Mesothelial cell of epicardium (in vitro differentiated cells): ENCODE results near the gene SLF2. TPM values are rescaled to one million over a fixed set of nuclear protein-coding genes. Genes with fewer than 3 reads are reported as not detected.
A peak's percentile ranks its signal among the peaks of the same experiment; 100 is the strongest.

Experiments
- DNase-seq, 2 experiments: peaks; one replicate each; pipeline ENCODE4 v3.0.0; 2021; ENCODE audit warnings: low spot score in 2 of 2; ENCODE audit not compliant: unreplicated experiment in 2 of 2
- H3K27ac Mint-ChIP-seq: 2 replicates; pipeline ENCODE4 v1.8.0; 2021; ENCODE audit warnings: mixed read lengths
- H3K27me3 Mint-ChIP-seq: 2 replicates; pipeline ENCODE4 v1.8.0; 2021; ENCODE audit warnings: low read depth, mixed read lengths
- H3K36me3 Mint-ChIP-seq: 2 replicates; pipeline ENCODE4 v1.8.0; 2021; ENCODE audit warnings: mixed read lengths
- H3K4me1 Mint-ChIP-seq: 2 replicates; pipeline ENCODE4 v1.8.0; 2021; ENCODE audit warnings: mixed read lengths
- H3K4me3 Mint-ChIP-seq: 2 replicates; pipeline ENCODE4 v1.8.0; 2021; ENCODE audit warnings: mild to moderate bottlenecking, moderate library complexity, mixed read lengths
- H3K9me3 Mint-ChIP-seq: 2 replicates; pipeline ENCODE4 v1.8.0; 2021; ENCODE audit warnings: mixed read lengths
- total RNA-seq: library from RNA; stranded (reverse); gene quantifications from 3 replicates; pipeline ENCODE4 v1.2.1, GENCODE V29; 2021
- TF ChIP-seq, protein P1 (sequence below): fragments of 200-600 bp; sonication (generic); IDR thresholded peaks from one replicate; pipeline ENCODE4 v1.5.0; 2021; ENCODE audit warnings: antibody characterized with exemption; ENCODE audit not compliant: unreplicated experiment

Gene SLF2
- total RNA-seq, 1 donor from 2014 or later: 35.5 TPM

DNA sequence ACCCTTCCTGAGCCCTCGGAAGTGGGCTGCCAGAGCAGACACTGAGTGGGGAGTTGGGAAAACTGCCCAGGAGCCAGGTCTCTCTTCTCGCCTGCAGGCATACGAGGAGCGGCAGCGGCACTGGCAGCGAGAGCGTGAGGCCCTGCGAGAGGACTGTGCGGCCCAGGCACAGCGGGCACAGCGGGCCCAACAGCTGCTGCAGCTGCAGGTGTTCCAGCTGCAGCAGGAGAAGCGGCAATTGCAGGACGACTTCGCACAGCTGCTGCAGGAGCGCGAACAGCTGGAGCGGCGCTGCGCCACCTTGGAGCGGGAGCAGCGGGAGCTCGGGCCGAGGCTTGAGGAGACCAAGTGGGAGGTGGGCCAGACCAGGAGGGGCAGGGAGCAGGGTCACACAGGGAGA, 92.6 kb downstream of the SLF2 start:
- Mint-ChIP-seq H3K9me3 (no peaks in the 10 kb centered on the region), H3K4me1 (peaks cover 22% of the 10 kb centered on the region), H3K4me3 (no peak overlapping the region), H3K36me3 (peaks cover 6% of the 10 kb centered on the region), H3K27me3 (no peaks in the 10 kb centered on the region), H3K27ac (no peak overlapping the region)
- TF ChIP-seq, protein P1, sequence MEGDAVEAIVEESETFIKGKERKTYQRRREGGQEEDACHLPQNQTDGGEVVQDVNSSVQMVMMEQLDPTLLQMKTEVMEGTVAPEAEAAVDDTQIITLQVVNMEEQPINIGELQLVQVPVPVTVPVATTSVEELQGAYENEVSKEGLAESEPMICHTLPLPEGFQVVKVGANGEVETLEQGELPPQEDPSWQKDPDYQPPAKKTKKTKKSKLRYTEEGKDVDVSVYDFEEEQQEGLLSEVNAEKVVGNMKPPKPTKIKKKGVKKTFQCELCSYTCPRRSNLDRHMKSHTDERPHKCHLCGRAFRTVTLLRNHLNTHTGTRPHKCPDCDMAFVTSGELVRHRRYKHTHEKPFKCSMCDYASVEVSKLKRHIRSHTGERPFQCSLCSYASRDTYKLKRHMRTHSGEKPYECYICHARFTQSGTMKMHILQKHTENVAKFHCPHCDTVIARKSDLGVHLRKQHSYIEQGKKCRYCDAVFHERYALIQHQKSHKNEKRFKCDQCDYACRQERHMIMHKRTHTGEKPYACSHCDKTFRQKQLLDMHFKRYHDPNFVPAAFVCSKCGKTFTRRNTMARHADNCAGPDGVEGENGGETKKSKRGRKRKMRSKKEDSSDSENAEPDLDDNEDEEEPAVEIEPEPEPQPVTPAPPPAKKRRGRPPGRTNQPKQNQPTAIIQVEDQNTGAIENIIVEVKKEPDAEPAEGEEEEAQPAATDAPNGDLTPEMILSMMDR: no peak
- DNase-seq: no peak

DNA sequence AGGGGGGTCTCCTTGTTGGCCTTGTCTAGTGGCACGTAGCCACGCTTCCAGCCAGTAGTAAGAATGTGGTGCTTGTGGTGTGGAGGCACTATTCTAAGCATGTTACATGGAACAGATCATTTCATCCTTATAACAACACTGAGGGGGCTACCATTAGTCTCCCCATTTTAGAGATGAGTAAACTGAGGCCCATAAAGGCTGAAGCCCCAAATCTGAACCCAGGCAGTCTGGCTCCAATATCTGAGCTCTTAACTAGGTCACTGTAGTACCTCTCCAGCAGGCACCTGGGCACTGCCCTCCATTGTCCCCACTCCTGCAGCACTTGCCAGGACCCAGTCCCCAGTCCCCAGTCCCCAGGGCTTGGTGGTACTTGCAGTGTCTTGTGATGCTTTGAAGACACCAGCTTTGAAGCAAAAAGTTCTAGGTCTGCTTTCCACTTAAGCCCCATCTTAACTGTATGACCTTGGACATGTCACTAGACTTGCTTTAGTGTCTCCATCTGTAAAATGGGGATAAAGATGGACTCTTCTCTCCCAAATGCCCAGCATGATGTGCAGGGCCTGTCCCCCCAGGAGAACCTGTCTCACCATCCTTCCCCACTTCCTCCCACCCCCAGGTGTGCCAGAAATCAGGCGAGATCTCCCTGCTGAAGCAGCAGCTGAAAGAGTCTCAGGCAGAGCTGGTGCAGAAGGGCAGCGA, 93.3 kb downstream of the SLF2 start:
- Mint-ChIP-seq H3K27ac (peak overlapping the region; percentile 26), H3K4me1 (peaks cover 18% of the 10 kb centered on the region)

DNA sequence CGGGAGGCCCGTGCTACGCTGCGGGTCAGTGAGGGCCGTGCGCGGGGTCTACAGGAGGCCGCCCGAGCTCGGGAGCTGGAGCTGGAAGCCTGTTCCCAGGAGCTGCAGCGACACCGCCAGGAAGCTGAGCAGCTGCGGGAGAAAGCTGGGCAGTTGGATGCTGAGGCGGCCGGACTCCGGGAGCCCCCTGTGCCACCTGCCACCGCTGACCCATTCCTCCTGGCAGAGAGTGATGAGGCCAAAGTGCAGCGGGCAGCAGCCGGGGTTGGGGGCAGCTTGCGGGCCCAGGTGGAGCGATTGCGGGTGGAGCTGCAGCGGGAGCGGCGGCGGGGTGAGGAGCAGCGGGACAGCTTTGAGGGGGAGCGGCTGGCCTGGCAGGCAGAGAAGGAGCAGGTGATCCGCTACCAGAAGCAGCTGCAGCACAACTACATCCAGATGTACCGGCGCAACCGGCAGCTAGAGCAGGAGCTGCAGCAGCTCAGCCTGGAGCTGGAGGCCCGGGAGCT, 93.9 kb downstream of the SLF2 start:
- Mint-ChIP-seq H3K9me3 (no peaks in the 10 kb centered on the region), H3K4me3 (no peak overlapping the region), H3K27ac (peak overlapping the region; percentile 26), H3K4me1 (peaks cover 12% of the 10 kb centered on the region), H3K27me3 (no peaks in the 10 kb centered on the region), H3K36me3 (peaks cover 6% of the 10 kb centered on the region)
- TF ChIP-seq, protein P1: no peak
- DNase-seq: no peak

More for the DNA sequence above, 93.3 kb downstream of the SLF2 start:
- peaks cover 6% of the 10 kb centered on the region for H3K36me3 Mint-ChIP-seq
- no peak for DNase-seq
- H3K4me3 Mint-ChIP-seq: no peak overlapping the region
- no peaks in the 10 kb centered on the region for H3K27me3 Mint-ChIP-seq
- TF ChIP-seq, protein P1: no peak
- H3K9me3 Mint-ChIP-seq: no peaks in the 10 kb centered on the region

DNA sequence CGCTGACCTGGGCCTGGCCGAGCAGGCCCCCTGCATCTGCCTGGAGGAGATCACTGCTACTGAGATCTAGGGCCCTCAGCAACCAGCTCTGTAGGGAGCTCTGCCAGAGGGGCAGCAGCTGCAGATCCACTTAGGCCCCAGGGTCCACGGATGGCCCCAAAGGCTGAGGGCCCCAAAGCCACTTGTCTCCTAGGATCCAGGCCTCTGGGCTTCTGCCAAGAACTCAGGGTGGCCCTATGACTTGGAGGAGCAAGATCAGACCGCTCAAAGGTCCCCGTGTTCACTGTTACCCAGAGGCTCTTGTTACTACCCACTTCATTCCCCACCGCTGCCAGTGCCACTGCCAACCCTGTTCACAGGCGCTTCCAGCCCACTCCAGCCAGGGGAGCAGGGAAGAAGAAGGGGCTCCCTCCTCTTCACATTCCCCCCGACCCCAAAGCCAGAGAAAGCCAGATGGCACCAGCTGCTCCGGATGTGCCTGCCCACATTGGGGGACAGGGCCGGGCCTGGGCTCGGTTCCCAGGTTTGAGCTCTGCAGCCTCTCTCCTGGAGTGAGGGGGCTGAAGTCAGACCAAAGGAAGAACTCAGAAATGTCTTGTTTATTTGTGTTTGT, 94.4 kb downstream of the SLF2 start:
- H3K36me3 Mint-ChIP-seq: peaks cover 6% of the 10 kb centered on the region
- H3K27ac Mint-ChIP-seq: no peak overlapping the region
- no peaks in the 10 kb centered on the region for H3K9me3 Mint-ChIP-seq
- no peak for DNase-seq
- no peak overlapping the region for H3K4me3 Mint-ChIP-seq
- TF ChIP-seq, protein P1: no peak
- peaks cover 7% of the 10 kb centered on the region for H3K4me1 Mint-ChIP-seq
- H3K27me3 Mint-ChIP-seq: no peaks in the 10 kb centered on the region

DNA sequence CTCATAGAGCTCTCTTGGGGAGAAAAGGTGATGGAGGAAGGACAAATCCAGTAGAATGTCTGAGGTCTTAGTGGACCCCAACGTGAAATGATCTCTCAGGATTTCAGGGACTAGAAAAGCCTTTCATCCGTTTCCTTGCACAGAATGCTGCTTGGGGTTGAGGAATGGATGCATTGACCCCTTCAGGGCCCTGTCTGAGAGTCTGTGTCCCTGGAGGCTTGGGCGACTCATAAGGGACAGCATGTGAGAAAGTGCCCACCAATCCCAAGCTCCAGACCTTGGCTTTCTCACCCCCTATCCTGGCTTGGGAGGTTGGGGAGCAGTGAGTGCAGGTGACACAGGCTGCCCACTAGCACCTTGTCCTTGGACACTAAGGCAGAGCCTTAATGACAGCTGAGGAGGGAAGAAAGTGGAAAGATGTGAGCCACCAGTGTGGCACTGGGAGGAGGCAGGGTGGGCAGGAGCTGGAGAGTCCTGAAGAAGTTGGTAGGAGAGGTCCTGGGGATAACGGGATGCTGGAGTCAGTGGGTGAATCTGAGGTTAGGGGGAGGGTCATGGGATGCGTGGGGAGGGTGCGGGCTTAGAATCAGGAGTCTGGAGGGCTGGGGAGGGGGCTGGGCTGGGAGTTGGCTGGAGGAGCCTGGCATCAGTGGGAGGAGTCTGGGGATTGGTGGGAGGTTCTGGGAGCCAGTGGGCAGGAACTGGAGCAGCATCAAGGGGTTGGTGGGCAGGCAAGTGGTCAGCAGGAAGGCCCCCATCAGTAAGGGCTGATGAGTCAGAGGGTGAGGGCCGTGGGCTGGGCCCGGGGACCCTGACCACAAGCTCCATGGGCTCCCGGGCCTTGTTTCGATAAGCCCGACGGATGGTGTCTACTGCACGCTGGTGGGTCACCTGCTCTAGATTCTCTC, 95.4 kb downstream of the SLF2 start:
- DNase-seq: no peak
- Mint-ChIP-seq H3K27ac (peak overlapping the region; percentile 53), H3K36me3 (peaks cover 6% of the 10 kb centered on the region), H3K4me1 (peaks cover 13% of the 10 kb centered on the region), H3K4me3 (no peak overlapping the region), H3K9me3 (no peaks in the 10 kb centered on the region), H3K27me3 (no peaks in the 10 kb centered on the region)
- TF ChIP-seq, protein P1: no peak
